ENCODE results near the gene KCNA1. TPM values are rescaled to one million over a fixed set of nuclear protein-coding genes. Genes with fewer than 3 reads are reported as not detected.

The KCNA1 gene
- total RNA-seq, 1 experiment from 2014 or later = not detected

GRCh38 chr12:4939418-4940023, 29.8 kb downstream of the KCNA1 start:
- Histone ChIP-seq H3K4me1 (ENCODE audit: control insufficient read depth in 1 of 2, insufficient read depth in 2 of 2, low read length in 2 of 2) (no peaks in the 10 kb centered on the region), H3K27me3 (ENCODE audit: insufficient read depth, low read length) (peaks cover 80% of the 10 kb centered on the region), H3K27ac (ENCODE audit: low read depth, low read length) (no peak overlapping the region), H3K9ac (ENCODE audit: low read length) (no peak overlapping the region), H4K20me1 (ENCODE audit: insufficient read depth) (no peaks in the 10 kb centered on the region), H2AFZ (ENCODE audit: low read depth, low read length, poor library complexity, severe bottlenecking) (no peak overlapping the region), H3K79me2 (ENCODE audit: insufficient read depth, low read length) (no peaks in the 10 kb centered on the region), H3K4me2 (ENCODE audit: low read length) (no peak overlapping the region), H3K9me3 (ENCODE audit: control insufficient read depth in 1 of 2, insufficient read depth in 1 of 2, low read depth in 1 of 2, low read length in 2 of 2) (no peaks in the 10 kb centered on the region), H3K36me3 (ENCODE audit: control insufficient read depth in 1 of 2, insufficient read depth in 2 of 2, low read length in 2 of 2) (no peaks in the 10 kb centered on the region), H3K9me2 (ENCODE audit: insufficient read depth) (no peaks in the 10 kb centered on the region), H3K4me3 (replicated peaks in 1 of 2; ENCODE audit: low read depth in 1 of 2, low read length in 2 of 2) (no peak overlapping the region)
- DNase-seq (ENCODE audit: low read depth, low spot score) = no peak
- intact Hi-C loops (cut with micrococcal nuclease) = no loop called here
- ChIA-PET POLR2A (no interaction called here), CTCF (no interaction called here), RAD21 (ENCODE audit: low non-redundant PET in 1 of 2, low total read pairs in 2 of 2, uncharacterized antibody in 2 of 2, unreplicated experiment in 2 of 2) (no interaction called here)
- no peak for ATAC-seq
- BruUV-seq (replicated peaks) = no TSS peak
- no peak for TF ChIP-seq ZBTB33 (IDR thresholded peaks at IDR 0.05; ENCODE audit: extremely low read depth, insufficient replicate concordance, low read length)
- TF ChIP-seq CBX3 (IDR thresholded peaks at IDR 0.05; ENCODE audit: low read depth) = no peak
- no peak for TF ChIP-seq FOSL1 (IDR thresholded peaks at IDR 0.05; ENCODE audit: low read depth)
- TF ChIP-seq EZH2phosphoT487 (IDR thresholded peaks at IDR 0.05; ENCODE audit: borderline replicate concordance) = no peak
- no peak for TF ChIP-seq SP1 (IDR thresholded peaks at IDR 0.05; ENCODE audit: low read depth)
- TF ChIP-seq RAD21 (IDR thresholded peaks at IDR 0.05; ENCODE audit: low read depth) = no peak
- no peak for TF ChIP-seq CEBPB (IDR thresholded peaks at IDR 0.05; ENCODE audit: low read depth)
